Neural progenitor cell (in vitro differentiated cells): ENCODE measurements around the gene CEP104.

ENCODE experiments used
- CTCF ChIP-seq: fragments of 200-600 bp; sonication (generic); IDR thresholded peaks from 2 replicates; pipeline ENCODE4 v1.5.1; 2017; ENCODE audit warnings: antibody characterized with exemption, mild to moderate bottlenecking
- EZH2 ChIP-seq: fragments of 200-600 bp; sonication (generic); IDR thresholded peaks from 2 replicates; pipeline ENCODE4 v1.6.1; 2017; ENCODE audit warnings: antibody characterized with exemption, mild to moderate bottlenecking, moderate library complexity
- EZH2phosphoT487 ChIP-seq: fragments of 200-600 bp; sonication (generic); IDR thresholded peaks from 2 replicates; pipeline ENCODE4 v1.6.1; 2017; ENCODE audit warnings: antibody characterized with exemption

GRCh38 chr1:3898475-3898735 lies 41.4 kb upstream of the CEP104 start:
- TF ChIP-seq CTCF (no peak), EZH2 (no peak), EZH2phosphoT487 (no peak)
